Pulmonary artery endothelial cell (primary cell): ENCODE results near the gene CADM2. TPM values are rescaled to one million over a fixed set of nuclear protein-coding genes. Genes with fewer than 3 reads are reported as not detected.

Experiments
- DNase-seq: peaks from one replicate; pipeline ENCODE4 v3.0.0-alpha.2; 2011; ENCODE audit warnings: low read depth, low spot score
- total RNA-seq: library from RNA; depleted of rRNA; stranded (reverse); fragments of >200 nt; gene quantifications from 2 replicates; pipeline ENCODE4 v1.2.3, GENCODE V29; 2014

Gene CADM2
- total RNA-seq, 1 donor from 2014 or later, result 0.13 TPM

DNA sequence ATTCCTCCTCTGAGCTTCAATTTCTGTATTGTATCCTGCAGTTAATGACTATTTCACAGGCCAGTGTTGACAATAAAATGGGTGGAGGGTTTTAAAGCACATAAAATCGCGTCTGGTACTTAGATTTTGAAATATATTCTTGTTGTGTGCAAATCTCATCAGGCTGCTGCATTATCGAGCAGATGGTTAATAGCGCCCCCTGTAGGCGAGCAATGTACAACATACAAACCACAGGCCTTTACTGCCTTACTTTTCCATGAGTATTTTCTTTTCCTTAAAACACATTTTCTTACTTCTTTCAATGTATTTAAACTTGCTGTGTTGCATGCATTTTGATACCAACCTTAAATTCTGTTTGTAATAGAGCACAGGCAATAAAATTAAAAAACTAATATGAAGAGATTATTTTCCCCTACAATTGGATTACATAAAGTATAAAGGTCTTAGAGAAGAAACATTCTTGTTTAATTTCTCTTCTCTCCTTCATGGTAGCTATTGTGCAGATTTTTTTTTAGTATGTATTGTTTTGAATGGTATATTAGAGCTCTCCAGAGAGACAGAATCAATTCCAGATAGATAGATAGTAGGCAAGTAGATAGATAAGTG lies 608.4 kb downstream of the CADM2 start:
- DNase-seq, result no peak

DNA sequence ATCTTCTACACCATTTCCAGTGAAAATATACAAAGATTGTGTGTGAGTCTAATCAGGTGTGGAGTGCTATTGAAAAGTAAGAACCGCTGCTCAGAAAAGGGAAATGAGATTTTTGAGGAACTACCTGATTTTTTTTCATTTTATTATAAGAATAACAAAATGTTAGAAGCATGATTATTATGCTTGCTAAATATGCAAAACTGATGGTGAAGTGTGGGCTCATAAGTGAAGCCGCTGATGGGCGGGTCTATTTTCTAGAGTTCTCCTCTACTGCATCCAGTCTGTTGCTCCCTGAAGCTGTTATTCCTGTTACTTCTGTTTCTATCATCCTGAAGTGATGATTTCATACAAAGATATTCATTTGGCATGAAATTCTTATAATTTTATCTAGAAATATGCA lies 612.0 kb downstream of the CADM2 start:
- DNase-seq, result no peak

DNA sequence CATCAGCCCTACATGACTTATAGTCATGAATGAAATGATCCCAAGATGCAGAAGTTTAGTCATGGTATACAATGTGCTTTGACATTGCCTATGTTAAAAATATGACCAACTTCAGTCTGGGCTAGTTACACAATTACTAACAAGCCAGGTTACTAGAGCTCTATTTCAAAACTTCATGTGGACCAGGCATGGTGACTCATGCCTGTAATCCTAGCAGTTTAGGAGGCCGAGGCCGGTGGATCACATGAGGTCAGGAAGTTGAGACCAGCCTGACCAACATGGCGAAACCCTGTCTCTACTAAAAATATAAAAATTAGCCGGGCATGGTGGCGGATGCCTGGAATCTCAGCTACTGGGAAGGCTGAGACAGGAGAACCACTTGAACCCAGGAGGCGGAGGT lies 613.0 kb downstream of the CADM2 start:
- no peak for DNase-seq

DNA sequence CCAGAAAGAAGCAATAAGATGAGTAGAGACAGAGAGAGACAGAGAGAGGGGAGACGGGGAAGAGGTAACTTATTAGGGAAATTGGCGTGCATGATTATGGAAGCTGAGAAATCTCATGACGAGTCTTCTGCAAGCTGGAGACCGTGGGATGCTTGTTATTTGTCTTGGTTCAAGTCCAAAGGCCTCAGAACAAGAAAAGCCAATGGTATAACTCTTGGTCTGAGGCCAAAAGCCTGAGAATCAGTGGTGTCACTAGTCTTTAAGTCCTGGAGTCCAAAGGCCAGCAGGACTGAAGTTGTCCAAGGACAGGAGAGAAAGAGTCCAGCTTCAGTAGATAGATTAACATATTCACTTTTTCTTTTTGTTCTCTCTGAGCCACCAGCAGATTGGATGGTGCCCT lies 613.6 kb downstream of the CADM2 start:
- no peak for DNase-seq

DNA sequence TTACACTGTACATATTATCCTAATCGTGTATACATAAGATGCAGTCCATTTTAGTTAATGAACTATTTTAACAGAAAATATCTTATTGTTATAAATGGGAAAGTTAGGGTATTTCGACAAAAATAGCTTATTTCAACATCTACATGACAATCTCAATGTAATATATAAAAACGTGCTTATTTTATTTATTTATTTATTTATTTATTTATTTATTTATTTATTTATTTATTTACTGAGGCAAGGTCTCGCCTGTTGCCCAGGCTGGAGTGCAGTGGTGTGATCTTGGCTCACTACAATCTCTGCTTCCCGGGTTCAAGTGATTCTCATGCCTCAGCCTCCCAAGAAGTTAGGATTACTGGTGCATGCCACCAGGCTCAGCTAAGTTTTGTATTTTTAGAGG lies 614.2 kb downstream of the CADM2 start:
- DNase-seq, result no peak

DNA sequence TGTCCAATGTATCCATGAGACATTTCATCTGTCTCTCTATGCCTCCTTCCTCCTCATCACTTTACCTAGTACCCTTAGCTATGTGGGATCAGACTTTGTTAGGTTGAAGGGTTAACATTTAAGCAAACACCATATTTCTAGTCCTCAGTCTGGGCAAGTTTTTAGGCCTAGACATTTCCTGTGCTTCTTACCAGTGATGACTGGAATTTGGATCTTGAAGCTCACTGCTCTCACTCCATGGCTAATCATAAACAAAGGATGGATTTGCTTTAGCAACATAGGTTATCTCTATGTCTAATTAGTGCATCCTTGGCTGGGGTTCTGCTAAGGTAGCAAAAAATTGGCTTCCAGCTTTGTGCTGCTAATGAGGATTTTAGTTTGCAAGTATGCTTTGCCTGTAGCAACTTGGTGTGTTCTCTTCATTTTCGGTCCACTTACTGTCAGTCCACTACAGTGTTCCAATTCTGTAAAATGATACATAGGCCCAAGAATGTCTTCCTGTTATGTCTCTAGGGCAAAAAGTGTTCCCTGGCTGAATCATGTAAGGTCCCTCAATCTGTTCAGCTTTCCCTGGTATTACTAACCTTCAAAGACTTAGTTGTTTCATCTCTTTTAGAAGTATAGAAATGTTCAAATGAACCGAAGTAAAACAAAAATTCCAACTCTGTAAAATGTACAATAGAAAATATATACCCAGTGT lies 615.4 kb downstream of the CADM2 start:
- DNase-seq, result no peak

DNA sequence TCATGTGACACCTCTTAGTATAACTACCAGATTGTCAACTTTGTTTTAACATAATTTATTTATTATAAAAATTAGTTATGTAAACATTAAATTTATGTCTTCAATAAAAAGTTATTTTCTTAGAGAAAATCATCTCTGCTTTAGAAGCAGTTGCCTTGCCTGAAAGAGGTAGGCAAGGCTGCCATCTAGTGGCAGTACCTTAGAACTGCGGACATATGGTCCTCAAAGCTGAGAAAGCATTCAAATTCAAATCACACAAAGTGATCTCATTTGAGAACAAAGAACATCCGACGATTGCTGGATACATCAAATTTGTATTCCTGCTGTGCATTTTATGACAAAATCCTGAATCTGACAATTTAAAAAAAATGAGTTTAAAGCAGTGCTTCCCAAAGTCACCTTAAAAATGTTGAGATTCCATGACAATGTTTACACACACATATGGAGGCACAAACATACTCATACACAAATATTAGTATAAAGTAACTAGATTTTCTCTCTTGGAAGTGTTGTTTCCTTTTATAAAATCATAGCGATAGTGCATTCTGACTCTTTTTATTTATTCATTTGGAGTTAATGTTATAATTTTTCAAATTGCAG lies 617.4 kb downstream of the CADM2 start:
- DNase-seq, result peak; percentile 11

DNA sequence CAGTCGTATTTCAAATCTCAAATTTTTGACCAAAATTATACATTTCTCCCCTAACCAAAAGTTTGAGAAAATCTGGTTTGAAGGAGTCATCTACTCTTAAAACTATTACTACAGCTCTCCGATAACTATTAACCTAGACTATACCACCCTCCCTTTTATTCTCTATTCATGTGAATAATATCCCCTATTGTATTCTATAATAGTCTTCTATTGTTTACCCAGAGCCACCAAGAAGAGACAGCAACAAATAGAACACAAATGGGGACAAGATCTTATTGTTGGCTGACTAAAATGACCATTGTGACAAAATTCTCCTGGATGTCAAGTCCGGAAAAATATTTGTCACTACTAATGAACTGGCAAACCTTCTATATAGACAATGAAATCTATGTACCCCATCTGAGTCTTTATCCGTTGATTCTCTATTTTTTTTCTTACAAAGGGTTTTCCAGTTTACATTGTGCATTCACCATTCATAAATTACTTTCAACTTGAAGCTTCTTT lies 618.0 kb downstream of the CADM2 start:
- DNase-seq, result no peak

DNA sequence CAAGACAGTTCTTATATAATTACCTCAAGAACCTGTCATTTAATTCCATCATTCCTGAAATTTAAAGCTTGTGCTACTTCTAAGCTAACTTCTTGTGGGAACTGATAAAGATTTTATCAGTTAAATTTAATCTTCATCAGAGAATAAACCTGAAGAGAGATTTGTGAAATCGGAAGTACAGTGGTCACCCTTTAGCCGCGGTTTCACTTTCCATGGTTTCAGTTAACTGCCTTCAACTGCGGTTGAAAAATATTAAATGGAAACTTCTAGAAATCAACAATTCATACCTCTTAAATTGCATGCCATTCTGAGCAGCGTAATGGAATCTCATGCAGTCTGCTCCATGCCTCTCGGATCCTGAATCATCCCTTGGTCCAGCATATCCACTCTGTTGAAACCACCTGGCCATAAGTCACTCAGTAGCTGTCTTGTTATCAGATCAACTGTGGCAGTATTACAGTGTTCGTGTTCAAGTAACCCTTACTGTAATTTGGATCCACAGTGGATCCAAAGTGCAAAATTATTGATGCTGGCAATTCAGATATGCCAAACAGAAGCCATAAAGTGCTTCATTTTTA lies 626.1 kb downstream of the CADM2 start:
- no peak for DNase-seq

DNA sequence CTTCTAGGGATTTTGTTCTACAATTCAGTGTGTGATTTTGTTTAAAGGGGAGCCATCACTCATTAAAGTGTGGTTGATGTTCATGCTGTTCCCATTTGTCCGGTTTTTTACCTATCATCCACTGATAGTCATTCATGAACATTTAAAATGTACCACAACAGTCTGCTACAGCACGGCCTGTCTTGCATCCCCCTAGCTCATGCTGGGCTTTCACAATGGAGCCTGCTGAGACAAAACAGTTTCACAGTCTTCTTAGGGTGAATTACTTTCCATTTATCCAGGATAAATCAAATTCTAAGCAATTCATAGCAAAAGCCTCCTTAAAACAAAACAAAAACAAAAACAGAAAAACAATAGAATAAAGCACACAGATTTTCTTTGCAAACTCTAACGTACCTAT lies 627.2 kb downstream of the CADM2 start:
- DNase-seq, result no peak

DNA sequence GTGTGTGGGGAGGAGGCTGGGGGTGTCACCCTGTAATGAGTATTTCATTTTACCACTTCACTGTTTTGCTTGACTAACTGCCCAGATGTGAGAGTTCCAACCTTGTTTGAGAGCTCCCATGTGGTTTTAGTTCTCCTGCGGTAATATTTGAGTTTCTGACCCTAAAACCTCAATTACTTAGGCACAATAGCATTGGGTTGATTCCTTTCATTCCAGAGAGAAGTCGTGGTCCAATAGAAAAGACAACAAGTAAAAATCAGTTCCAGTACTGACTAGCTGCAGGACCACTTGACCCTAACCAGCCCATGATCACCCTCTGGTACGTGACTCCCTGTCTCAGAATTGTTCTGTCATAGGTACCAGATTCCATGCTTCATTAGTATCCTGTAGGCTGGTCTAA lies 630.4 kb downstream of the CADM2 start:
- DNase-seq, result no peak

DNA sequence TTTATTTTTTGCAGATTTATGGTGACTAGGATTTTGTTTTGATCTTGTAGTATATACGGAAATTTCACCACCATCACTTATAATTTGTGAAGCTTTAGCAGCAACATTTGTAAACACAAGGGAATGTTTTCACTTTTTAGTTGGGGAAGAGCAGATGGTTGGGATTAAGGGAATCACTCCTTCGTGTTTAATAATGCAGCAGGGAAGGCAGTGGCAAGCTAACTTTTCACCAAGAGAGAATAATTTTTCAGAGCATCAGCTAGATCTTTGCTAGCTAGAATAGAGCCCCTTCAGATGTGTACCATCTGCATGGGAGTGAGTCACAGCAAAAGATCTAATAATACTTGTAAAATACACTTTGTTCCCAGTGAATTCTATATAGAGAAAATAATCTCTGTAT lies 632.7 kb downstream of the CADM2 start:
- DNase-seq, result no peak

DNA sequence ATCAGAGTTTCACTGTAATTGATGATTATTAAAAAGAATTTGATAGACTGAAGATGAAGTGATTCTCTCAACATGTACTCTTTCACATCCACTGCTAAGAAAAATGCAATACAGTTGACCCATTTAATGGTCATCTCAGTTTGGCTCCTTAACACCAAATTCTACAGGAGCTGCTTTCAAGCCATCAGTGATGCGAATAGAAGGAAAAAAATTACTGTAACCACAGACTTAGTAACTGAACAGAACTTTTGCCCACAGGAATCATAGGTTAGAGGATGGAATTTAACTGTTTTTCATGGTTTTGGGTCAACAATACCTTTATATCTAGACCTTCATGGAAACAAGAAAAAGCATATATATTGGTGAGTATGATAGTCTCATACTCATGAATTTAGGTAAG lies 633.5 kb downstream of the CADM2 start:
- DNase-seq, result no peak

DNA sequence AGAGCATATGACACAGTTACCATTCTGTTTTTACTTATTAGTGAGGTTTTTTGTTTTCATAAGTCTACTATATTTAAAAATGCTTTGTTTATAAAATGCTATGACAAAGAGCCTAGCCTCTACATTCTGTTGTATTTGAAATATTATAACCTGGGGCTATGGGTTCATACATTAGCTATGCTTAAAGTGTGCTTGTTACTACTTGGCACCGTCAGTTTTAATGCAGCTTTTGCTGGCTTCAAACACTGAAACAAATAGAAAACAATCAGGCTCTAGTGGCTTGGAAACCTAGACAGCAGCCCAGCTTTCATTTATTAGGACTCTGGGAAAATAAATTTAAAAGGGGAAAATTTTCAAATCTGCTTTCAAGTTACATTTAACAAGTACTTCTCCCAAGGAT lies 635.9 kb downstream of the CADM2 start:
- DNase-seq, result no peak

DNA sequence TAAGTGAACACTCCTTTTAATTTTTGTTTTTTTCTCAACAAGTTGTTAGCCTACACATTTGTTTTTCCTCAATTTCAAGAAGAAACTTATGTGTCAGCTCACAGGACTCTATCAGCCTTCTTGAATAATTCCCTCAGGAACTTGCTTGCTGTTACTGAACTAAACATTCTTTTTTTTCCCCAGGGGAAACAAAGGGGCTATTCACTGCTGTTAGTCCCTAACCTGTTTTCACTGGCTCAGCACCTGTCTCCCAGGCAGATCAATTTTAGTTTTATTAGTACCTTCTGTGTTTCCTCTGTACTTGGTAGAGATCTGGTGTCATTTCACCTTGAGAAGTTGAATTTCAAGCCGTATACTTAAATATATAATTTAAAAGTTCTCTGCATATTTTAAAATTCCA lies 644.6 kb downstream of the CADM2 start:
- no peak for DNase-seq

DNA sequence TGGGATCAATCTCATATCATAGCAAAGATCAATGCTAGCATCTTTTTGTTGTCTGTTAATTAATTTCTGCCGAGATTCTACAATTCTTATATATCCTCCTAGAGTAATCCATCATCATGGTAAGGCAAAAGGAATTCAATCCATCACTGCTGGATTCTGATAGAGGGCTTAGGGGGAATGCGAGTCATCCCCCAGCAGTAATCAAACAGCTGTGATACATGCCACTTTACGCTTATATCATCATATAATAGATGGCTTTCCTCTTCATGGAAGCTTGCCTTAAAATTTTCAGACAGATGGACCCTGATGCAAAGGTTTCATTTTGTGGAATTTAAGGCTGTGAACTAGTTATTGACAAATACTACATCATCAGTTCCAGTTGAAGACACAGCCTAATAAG lies 645.9 kb downstream of the CADM2 start:
- no peak for DNase-seq

DNA sequence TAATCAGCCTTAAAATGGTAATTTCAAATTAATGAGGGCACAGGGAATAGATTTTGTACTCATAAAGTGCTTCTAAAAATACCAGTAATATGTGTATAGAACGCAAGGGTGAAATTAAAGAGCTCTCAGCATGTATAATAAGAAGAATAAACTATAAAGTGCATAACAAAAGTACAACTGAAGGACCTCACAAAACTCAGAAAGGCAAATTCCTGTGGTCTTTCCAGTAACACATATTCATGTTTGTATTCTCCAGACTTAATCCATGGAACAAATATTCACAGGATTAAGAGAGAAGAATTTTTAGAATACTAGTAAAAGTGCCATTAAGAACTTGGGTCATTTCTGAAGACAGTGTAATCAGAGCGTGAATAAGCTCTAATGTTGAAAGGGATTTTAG lies 646.3 kb downstream of the CADM2 start:
- no peak for DNase-seq

DNA sequence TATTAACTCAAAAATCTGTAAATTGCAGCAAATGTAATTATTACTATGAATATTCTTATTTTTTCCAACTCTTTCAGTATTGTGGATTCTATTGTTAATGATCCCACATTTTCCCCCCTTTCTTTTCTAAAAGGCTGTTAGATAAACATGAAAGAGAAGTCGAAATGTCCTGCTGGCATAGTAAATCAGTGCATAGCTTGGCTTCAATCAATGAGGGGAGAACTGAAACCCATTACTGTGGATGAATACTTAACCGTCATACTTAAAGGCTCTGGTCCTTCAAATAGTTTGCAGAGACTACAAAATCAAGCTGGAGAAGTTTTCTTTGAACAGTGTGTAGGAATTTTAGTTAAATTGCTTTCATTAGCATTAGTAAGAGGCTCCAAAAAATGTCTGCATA lies 667.9 kb downstream of the CADM2 start:
- DNase-seq, result no peak

DNA sequence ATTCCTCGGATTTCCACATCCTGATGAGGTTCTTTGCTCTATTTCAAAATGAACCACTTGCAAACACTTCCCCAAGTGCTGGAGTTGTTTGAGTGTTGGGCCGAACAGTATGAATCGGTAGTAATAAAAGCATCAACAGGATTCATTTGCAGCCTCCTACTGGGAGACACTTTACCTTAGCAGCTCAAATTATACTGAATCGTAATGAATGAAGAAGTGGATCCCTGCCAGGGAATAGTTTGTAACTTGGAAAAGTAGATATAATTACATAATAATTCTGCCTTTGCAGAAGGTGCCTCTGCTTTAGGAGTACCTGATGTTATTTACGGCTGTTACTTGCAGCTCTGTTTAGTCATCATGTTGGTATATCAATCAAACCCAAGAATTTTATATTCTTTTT lies 669.1 kb downstream of the CADM2 start:
- no peak for DNase-seq

DNA sequence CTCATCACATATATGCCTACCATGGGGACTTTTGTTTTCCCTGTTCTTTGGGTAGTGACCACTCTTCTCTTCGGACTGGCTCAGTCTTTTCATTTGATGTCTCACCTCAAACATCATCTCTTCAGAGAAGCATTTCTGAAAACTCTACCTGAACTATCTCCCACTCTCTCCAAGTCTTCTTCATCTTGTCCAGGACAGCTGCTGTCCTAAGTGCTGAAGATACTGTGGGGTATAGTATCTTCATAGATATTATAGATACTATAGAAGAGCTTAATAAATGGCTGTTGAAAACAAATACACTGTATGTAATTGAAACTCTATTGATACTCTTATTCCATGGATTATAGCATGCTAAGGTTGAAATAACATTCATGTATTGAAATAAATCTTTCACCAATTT lies 672.3 kb downstream of the CADM2 start:
- no peak for DNase-seq

DNA sequence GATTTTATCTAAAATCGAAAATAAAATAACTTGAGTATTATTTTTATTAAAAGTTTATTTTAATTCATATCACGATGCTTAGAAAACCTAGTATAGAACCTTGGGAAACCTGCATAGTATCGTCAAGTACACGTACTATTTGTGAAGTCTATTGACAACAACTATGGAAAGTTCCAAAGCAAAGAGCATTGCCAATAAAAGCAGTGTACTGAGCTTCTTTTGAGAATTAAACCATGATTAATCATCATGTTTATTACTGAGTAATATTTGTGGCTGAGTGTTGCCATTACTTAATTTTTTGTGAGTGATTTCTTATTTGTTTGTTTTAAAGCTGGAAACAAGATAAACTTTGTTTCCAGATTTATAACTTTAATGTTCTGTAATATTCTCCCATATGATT lies 674.1 kb downstream of the CADM2 start:
- DNase-seq, result no peak

DNA sequence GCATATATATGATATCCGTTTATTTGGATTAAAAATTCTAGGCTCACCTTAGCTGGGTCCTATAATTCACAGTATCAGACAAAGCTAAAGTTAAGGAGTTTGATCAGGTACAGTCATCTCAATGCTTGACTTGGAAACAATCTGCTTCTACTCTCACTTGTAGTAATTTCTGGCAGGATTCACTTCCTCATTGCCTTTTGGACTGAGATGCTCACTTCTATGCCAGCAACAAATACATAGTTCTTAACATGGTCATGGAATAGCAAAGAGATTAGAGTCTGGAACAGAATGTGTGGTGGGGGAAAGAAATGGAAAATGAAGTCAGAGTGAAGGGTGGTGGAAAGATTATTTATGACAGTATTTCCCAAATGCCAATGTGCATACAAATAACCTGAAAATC lies 693.6 kb downstream of the CADM2 start:
- DNase-seq, result no peak

DNA sequence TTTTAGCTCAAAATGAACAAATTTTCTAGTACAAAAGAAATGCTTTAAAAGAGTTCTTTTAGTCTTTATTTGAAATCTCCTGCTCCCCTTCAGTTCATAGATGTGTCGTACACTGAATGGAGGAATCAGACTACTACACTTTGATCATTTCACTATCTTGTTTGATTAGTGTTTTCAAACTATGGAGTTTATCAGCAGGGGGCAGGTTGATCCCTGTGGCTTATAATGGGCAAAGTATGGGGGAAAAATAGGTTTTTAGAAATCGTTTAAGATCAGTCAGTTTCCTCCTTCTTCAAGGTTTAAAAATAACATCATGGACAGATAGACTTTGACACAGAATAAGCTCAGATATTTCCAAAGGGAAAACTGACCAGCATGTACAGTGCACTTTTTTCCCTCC lies 701.7 kb downstream of the CADM2 start:
- no peak for DNase-seq
